Placental pericyte (primary cell): ENCODE data around the gene OR2T12. TPM values are rescaled to one million over a fixed set of nuclear protein-coding genes. Genes with fewer than 3 reads are reported as not detected.

ENCODE experiments used
- total RNA-seq: library from RNA; depleted of rRNA; stranded (reverse); fragments of >200 nt; gene quantifications from 2 replicates; pipeline ENCODE4 v1.2.3, GENCODE V29; 2012

Gene OR2T12
- total RNA-seq, result not detected in 2 replicates

GRCh38 chr1:248303324-248303723 lies at the start of gene OR2T12:
Gene OR2T12 (minus strand): TSS chr1:248303424. CDS start chr1:248295578, 7,846 bp downstream.

GRCh38 chr1:248348475-248348874 lies 45.3 kb upstream of the OR2T12 start, which contains the start of gene OR14C36:
Gene OR14C36 (plus strand): TSS chr1:248348775. CDS start chr1:248348775, 0 bp downstream.

GRCh38 chr1:248324468-248324867 lies 21.2 kb upstream of the OR2T12 start, which contains the start of gene OR2M7:
Gene OR2M7 (minus strand): TSS chr1:248324568. CDS start chr1:248324568, 0 bp downstream.

GRCh38 chr1:248277876-248278275 lies 25.3 kb downstream of the OR2T12 start, which contains the start of gene OR2T33:
Gene OR2T33 (minus strand): TSS chr1:248277976. CDS start chr1:248273814, 4,162 bp downstream.

Other genes with a start within 250 kb of the OR2T12 start
- not detected in 2 replicates for gene OR2L13, start 208.2 kb downstream of the OR2T12 start, total RNA-seq
- not detected in 2 replicates for gene OR2M5, start 158.3 kb downstream of the OR2T12 start, total RNA-seq
- not detected in 2 replicates for gene OR2M2, start 128.6 kb downstream of the OR2T12 start, total RNA-seq
- under 0.01 TPM in 1 of 2 replicates, not detected in the other for gene OR2M3, start 106.2 kb downstream of the OR2T12 start, total RNA-seq
- not detected in 2 replicates for gene OR2M4, start 72.0 kb downstream of the OR2T12 start, total RNA-seq
- gene OR2T33, start 25.4 kb downstream of the OR2T12 start, total RNA-seq, result not detected in 2 replicates
- gene OR2M7, start 21.1 kb upstream of the OR2T12 start, total RNA-seq, result not detected in 2 replicates
- gene OR14C36, start 45.4 kb upstream of the OR2T12 start, total RNA-seq, result not detected in 2 replicates
- not detected in 2 replicates for gene OR2T4, start 58.2 kb upstream of the OR2T12 start, total RNA-seq
- gene OR2T6, start 72.3 kb upstream of the OR2T12 start, total RNA-seq, result not detected in 2 replicates
- not detected in 2 replicates for gene OR2T1, start 99.6 kb upstream of the OR2T12 start, total RNA-seq
- not detected in 2 replicates for gene OR2T2, start 142.2 kb upstream of the OR2T12 start, total RNA-seq
- gene OR2T3, start 169.9 kb upstream of the OR2T12 start, total RNA-seq, result not detected in 2 replicates
- gene OR2T5, start 185.2 kb upstream of the OR2T12 start, total RNA-seq, result not detected in 2 replicates
- gene OR2G6, start 204.6 kb upstream of the OR2T12 start, total RNA-seq, result under 0.01 TPM in 1 of 2 replicates, not detected in the other